GM10847 (cell line): ENCODE data around the gene JUND.

ENCODE experiments used
- POLR2A ChIP-seq: IDR thresholded peaks from 2 replicates; pipeline ENCODE4 v1.6.1; 2011; ENCODE audit not compliant: insufficient read length; ENCODE audit errors: extremely low read depth

Gene JUND

GRCh38 chr19:18298601-18299000, 17.2 kb upstream of the JUND start:
- no peak for TF ChIP-seq POLR2A

- no peak for TF ChIP-seq POLR2A
These were observed 15.9 kb upstream of the JUND start for GRCh38 chr19:18297308-18297707.

GRCh38 chr19:18295034-18295451, 13.6 kb upstream of the JUND start:
- TF ChIP-seq POLR2A: no peak

GRCh38 chr19:18294467-18294864, 13.0 kb upstream of the JUND start:
- TF ChIP-seq POLR2A: no peak

- no peak for TF ChIP-seq POLR2A
These were observed 12.4 kb upstream of the JUND start for GRCh38 chr19:18293642-18294466.

- TF ChIP-seq POLR2A: no peak
These were observed 11.6 kb upstream of the JUND start for GRCh38 chr19:18292810-18293641.

GRCh38 chr19:18292462-18292809, 11.0 kb upstream of the JUND start:
- TF ChIP-seq POLR2A: no peak

- TF ChIP-seq POLR2A: peak; percentile 45
These were observed 10.4 kb upstream of the JUND start for GRCh38 chr19:18291590-18292461.

GRCh38 chr19:18291019-18291524, 9.7 kb upstream of the JUND start:
- no peak for TF ChIP-seq POLR2A

- TF ChIP-seq POLR2A: no peak
These were observed 9.0 kb upstream of the JUND start for GRCh38 chr19:18290302-18291018.

- no peak for TF ChIP-seq POLR2A
These were observed 8.3 kb upstream of the JUND start for GRCh38 chr19:18289471-18290301.

- no peak for TF ChIP-seq POLR2A
These were observed 6.7 kb upstream of the JUND start for GRCh38 chr19:18287836-18288772.

- no peak for TF ChIP-seq POLR2A
These were observed 5.7 kb upstream of the JUND start for GRCh38 chr19:18286973-18287635.
